Measurements from ENCODE around the gene RAB4B. TPM values are rescaled to one million over a fixed set of nuclear protein-coding genes. Genes with fewer than 3 reads are reported as not detected.
"Not testable (repeated sequence)": the region's sequence is repeated elsewhere in the genome, so short reads cannot be mapped to it uniquely, and the experiment has no call there.

RAB4B gene
- total and polyA plus RNA-seq, 12 donors: 11.0 to 62.5 (median 14.5) TPM

GRCh38 chr19:40824916-40825315 lies 46.9 kb downstream of the RAB4B start:
- peaks cover 0 to 25% (median 16%) of the 10 kb centered on the region in 9 donors for H3K4me1 ChIP-seq
- H3K36me3 ChIP-seq: peaks cover 0 to 17% (median 7%) of the 10 kb centered on the region in 9 donors
- ATAC-seq, H3K27me3 ChIP-seq, H3K9me3 ChIP-seq, H3K27ac ChIP-seq, DNase-seq, H3K4me3 ChIP-seq: not testable (repeated sequence)
- 93 to 95% methylated on average over 16 of the region's 16 CpGs for WGBS, 2 donors
- intact Hi-C loops (cut with DNase I): loop anchor here in 1 of 10 donors (5.0 kb wide), 1 partner anchor 163 kb away; no protein-coding TSS in a partner anchor

- peaks cover 0 to 17% (median 7%) of the 10 kb centered on the region in 9 donors for H3K36me3 ChIP-seq
- peaks cover 0 to 24% (median 12%) of the 10 kb centered on the region in 9 donors for H3K4me1 ChIP-seq
- intact Hi-C loops (cut with DNase I); H3K27me3 ChIP-seq; DNase-seq; H3K4me3 ChIP-seq; H3K27ac ChIP-seq; ATAC-seq; H3K9me3 ChIP-seq: not testable (repeated sequence)
- 93 to 99% methylated on average over 3 to 6 of the region's 6 CpGs for WGBS, 2 donors
These were observed 47.5 kb downstream of the RAB4B start for GRCh38 chr19:40825460-40826095.

GRCh38 chr19:40826312-40826698 lies 48.3 kb downstream of the RAB4B start:
- Histone ChIP-seq H3K36me3 (peaks cover 0 to 17% (median 7%) of the 10 kb centered on the region in 9 donors), H3K4me1 (peaks cover 0 to 24% (median 12%) of the 10 kb centered on the region in 9 donors)
- ATAC-seq; H3K9me3 ChIP-seq; H3K27me3 ChIP-seq; DNase-seq; intact Hi-C loops (cut with DNase I); H3K27ac ChIP-seq; H3K4me3 ChIP-seq: not testable (repeated sequence)
- 86 to 89% methylated on average over 6 to 9 of the region's 14 CpGs for WGBS, 2 donors

- H3K4me3 ChIP-seq; H3K9me3 ChIP-seq; H3K27me3 ChIP-seq; intact Hi-C loops (cut with DNase I); DNase-seq; H3K27ac ChIP-seq: not testable (repeated sequence)
- peak in 1 of 8 donors; percentile 20 for ATAC-seq
- Histone ChIP-seq H3K4me1 (peaks cover 0 to 28% (median 12%) of the 10 kb centered on the region in 9 donors), H3K36me3 (peaks cover 0 to 17% (median 7%) of the 10 kb centered on the region in 9 donors)
- 87 to 88% methylated on average over 29 of the region's 29 CpGs for WGBS, 2 donors
These were observed 48.8 kb downstream of the RAB4B start for GRCh38 chr19:40826699-40827385.

GRCh38 chr19:40827386-40828247 lies 49.6 kb downstream of the RAB4B start:
- ATAC-seq (no peak), DNase-seq (no peak)
- intact Hi-C loops (cut with DNase I): no loop called here
- Histone ChIP-seq H3K4me1 (peaks cover 0 to 28% (median 8%) of the 10 kb centered on the region in 9 donors), H3K9me3 (no peaks in the 10 kb centered on the region), H3K4me3 (no peak overlapping the region), H3K36me3 (peaks cover 0 to 17% (median 7%) of the 10 kb centered on the region in 9 donors), H3K27ac (no peak overlapping the region), H3K27me3 (no peaks in the 10 kb centered on the region)
- TF ChIP-seq CTCF (IDR thresholded peaks at IDR 0.05): no peak
- WGBS, 2 donors: 96% methylated on average over 22 of the region's 22 CpGs

GRCh38 chr19:40829205-40829604 lies 51.2 kb downstream of the RAB4B start:
- DNase-seq (no peak), ATAC-seq (no peak)
- H3K4me3 ChIP-seq: no peak overlapping the region
- H3K36me3 ChIP-seq: peaks cover 0 to 17% (median 7%) of the 10 kb centered on the region in 9 donors
- peaks cover 0 to 17% (median 0%) of the 10 kb centered on the region in 9 donors for H3K4me1 ChIP-seq
- TF ChIP-seq CTCF (IDR thresholded peaks at IDR 0.05): no peak
- intact Hi-C loops (cut with DNase I): no loop called here
- no peaks in the 10 kb centered on the region for H3K27me3 ChIP-seq
- H3K9me3 ChIP-seq: no peaks in the 10 kb centered on the region
- no peak overlapping the region for H3K27ac ChIP-seq

GRCh38 chr19:40830741-40831140 lies 52.7 kb downstream of the RAB4B start:
- ATAC-seq; H3K27ac ChIP-seq; H3K4me3 ChIP-seq; H3K9me3 ChIP-seq; DNase-seq; intact Hi-C loops (cut with DNase I); H3K27me3 ChIP-seq: not testable (repeated sequence)
- 96 to 97% methylated on average over 16 of the region's 16 CpGs for WGBS, 2 donors
- peaks cover 0 to 17% (median 7%) of the 10 kb centered on the region in 9 donors for H3K36me3 ChIP-seq
- H3K4me1 ChIP-seq: peaks cover 0 to 14% (median 0%) of the 10 kb centered on the region in 9 donors

Measured in heart right ventricle (tissue), 16 donors.